Neural cell (in vitro differentiated cells): ENCODE data around the gene PGAP6.
"Not testable (repeated sequence)": the region's sequence is repeated elsewhere in the genome, so short reads cannot be mapped to it uniquely, and the experiment has no call there.

Experiments used
- EP300 ChIP-seq: fragments of 450-650 bp; conservative IDR thresholded peaks from 2 replicates; pipeline ENCODE4 v1.6.1; 2014; ENCODE audit warnings: antibody characterized with exemption, mild to moderate bottlenecking, moderate library complexity; ENCODE audit not compliant: poor library complexity, severe bottlenecking
- EZH2 ChIP-seq: fragments of 200-600, 300-800 bp; shearing (Covaris generic), sonication (generic); IDR thresholded peaks from 2 replicates; pipeline ENCODE4 v1.6.1; 2014; ENCODE audit warnings: antibody characterized with exemption, low read length, borderline replicate concordance, mild to moderate bottlenecking; ENCODE audit not compliant: insufficient read depth, poor library complexity, severe bottlenecking
- POLR2AphosphoS5 ChIP-seq: IDR thresholded peaks from 2 replicates; pipeline ENCODE4 v1.6.1; 2012
- TAF1 ChIP-seq: IDR thresholded peaks from 2 replicates; pipeline ENCODE4 v1.6.1; 2012; ENCODE audit warnings: low read depth
- TF ChIP-seq, protein P1 (sequence below): fragments of 450-650 bp; IDR thresholded peaks from 2 replicates; pipeline ENCODE4 v1.5.1; 2014; ENCODE audit warnings: antibody characterized with exemption, mild to moderate bottlenecking, moderate library complexity; ENCODE audit not compliant: poor library complexity, severe bottlenecking
- TF ChIP-seq, protein P2 (sequence below): IDR thresholded peaks from 2 replicates; pipeline ENCODE4 v1.6.1; 2012; ENCODE audit warnings: borderline replicate concordance

DNA sequence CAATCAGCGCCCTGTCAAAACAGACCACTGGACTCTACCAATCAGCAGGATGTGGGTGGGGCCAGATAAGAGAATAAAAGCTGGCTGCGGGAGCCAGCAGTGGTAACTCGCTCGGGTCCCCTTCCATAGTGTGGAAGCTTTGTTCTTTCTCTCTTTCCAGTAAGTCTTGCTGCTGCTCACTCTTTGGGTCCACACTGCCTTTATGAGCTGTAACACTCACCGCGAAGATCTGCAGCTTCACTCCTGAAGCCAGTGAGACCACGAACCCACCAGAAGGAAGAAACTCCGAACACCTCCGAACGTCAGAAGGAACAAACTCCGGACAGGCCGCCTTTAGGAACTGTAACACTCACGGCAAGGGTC, 39.8 kb downstream of the PGAP6 start:
- TF ChIP-seq, protein P1, sequence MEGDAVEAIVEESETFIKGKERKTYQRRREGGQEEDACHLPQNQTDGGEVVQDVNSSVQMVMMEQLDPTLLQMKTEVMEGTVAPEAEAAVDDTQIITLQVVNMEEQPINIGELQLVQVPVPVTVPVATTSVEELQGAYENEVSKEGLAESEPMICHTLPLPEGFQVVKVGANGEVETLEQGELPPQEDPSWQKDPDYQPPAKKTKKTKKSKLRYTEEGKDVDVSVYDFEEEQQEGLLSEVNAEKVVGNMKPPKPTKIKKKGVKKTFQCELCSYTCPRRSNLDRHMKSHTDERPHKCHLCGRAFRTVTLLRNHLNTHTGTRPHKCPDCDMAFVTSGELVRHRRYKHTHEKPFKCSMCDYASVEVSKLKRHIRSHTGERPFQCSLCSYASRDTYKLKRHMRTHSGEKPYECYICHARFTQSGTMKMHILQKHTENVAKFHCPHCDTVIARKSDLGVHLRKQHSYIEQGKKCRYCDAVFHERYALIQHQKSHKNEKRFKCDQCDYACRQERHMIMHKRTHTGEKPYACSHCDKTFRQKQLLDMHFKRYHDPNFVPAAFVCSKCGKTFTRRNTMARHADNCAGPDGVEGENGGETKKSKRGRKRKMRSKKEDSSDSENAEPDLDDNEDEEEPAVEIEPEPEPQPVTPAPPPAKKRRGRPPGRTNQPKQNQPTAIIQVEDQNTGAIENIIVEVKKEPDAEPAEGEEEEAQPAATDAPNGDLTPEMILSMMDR = not testable (repeated sequence)
- not testable (repeated sequence) for TF ChIP-seq POLR2AphosphoS5, EP300, TAF1, EZH2
- TF ChIP-seq, protein P2, sequence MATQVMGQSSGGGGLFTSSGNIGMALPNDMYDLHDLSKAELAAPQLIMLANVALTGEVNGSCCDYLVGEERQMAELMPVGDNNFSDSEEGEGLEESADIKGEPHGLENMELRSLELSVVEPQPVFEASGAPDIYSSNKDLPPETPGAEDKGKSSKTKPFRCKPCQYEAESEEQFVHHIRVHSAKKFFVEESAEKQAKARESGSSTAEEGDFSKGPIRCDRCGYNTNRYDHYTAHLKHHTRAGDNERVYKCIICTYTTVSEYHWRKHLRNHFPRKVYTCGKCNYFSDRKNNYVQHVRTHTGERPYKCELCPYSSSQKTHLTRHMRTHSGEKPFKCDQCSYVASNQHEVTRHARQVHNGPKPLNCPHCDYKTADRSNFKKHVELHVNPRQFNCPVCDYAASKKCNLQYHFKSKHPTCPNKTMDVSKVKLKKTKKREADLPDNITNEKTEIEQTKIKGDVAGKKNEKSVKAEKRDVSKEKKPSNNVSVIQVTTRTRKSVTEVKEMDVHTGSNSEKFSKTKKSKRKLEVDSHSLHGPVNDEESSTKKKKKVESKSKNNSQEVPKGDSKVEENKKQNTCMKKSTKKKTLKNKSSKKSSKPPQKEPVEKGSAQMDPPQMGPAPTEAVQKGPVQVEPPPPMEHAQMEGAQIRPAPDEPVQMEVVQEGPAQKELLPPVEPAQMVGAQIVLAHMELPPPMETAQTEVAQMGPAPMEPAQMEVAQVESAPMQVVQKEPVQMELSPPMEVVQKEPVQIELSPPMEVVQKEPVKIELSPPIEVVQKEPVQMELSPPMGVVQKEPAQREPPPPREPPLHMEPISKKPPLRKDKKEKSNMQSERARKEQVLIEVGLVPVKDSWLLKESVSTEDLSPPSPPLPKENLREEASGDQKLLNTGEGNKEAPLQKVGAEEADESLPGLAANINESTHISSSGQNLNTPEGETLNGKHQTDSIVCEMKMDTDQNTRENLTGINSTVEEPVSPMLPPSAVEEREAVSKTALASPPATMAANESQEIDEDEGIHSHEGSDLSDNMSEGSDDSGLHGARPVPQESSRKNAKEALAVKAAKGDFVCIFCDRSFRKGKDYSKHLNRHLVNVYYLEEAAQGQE = not testable (repeated sequence)
